Kidney (tissue), 14 donors: Measurements from ENCODE around the gene SMCHD1. TPM values are rescaled to one million over a fixed set of nuclear protein-coding genes. Genes with fewer than 3 reads are reported as not detected.
"Not testable (repeated sequence)": the region's sequence is repeated elsewhere in the genome, so short reads cannot be mapped to it uniquely, and the experiment has no call there.

Experiments used
- DNase-seq, 5 donors: peaks; one replicate each; pipeline ENCODE4 v3.0.0-alpha.2; 2013 to 2020
- FAIRE-seq: peaks from 2 replicates; lab custom pipeline; 2012; peaks lifted over from hg19 to GRCh38; lab: Jason Lieb, UNC
- H3K27ac ChIP-seq, 2 donors: one replicate each; pipeline ENCODE4 v1.7.0; 2013; ENCODE audit warnings: low read depth in 2 of 2, low read length in 2 of 2, inconsistent platforms in 1 of 2
- H3K27me3 ChIP-seq: one replicate; pipeline ENCODE4 v1.7.1; 2013; ENCODE audit warnings: low read length, inconsistent platforms; ENCODE audit not compliant: control insufficient read depth, insufficient read depth
- H3K36me3 ChIP-seq, 3 donors: one replicate each; pipeline versions ENCODE4 v1.7.0 to v1.7.1; 2013; ENCODE audit warnings: low read length in 3 of 3, control low read depth in 1 of 3, inconsistent platforms in 1 of 3; ENCODE audit not compliant: insufficient read depth in 3 of 3, control insufficient read depth in 2 of 3
- H3K4me1 ChIP-seq, 3 donors: one replicate each; pipeline versions ENCODE4 v1.7.0 to v1.7.1; 2013; ENCODE audit warnings: low read length in 3 of 3, inconsistent platforms in 1 of 3, low read depth in 1 of 3; ENCODE audit not compliant: control insufficient read depth in 2 of 3, insufficient read depth in 2 of 3
- H3K4me3 ChIP-seq, 3 donors: one replicate each; pipeline versions ENCODE4 v1.7.0 to v1.8.1; 2013; ENCODE audit warnings: low read length in 3 of 3, control low read depth in 1 of 3, inconsistent platforms in 1 of 3
- H3K9ac ChIP-seq, 3 donors: one replicate each; pipeline versions ENCODE4 v1.7.0 to v1.7.1; 2013; ENCODE audit warnings: low read length in 3 of 3, control low read depth in 1 of 3, inconsistent platforms in 1 of 3
- H3K9me3 ChIP-seq, 3 donors: one replicate each; pipeline versions ENCODE4 v1.7.0 to v1.7.1; 2013; ENCODE audit warnings: low read length in 3 of 3, control low read depth in 1 of 3, inconsistent platforms in 1 of 3; ENCODE audit not compliant: control insufficient read depth in 2 of 3, insufficient read depth in 1 of 3
- intact Hi-C: fragments of 100-400 bp; cut with DNase I; formaldehyde crosslinking; loops from one replicate; pipeline ENCODE4 v1.11.1; 2022
- polyA plus RNA-seq: library from polyadenylated mRNA; stranded (reverse); fragments of 350-450 nt; fragmentation: Illumina TruSeq; extraction: RNeasy Lipid Tissue Mini Kit (QIAGEN cat#74804); gene quantifications from one replicate; pipeline ENCODE4 v1.2.3, GENCODE V29; 2014; ENCODE audit warnings: low read depth, low replicate concordance; ENCODE audit not compliant: insufficient read depth
- total RNA-seq: library from RNA; stranded (reverse); fragmentation: NEBNext Ultra II Directional; extraction: Animal tissue kit (Norgen Biotek cat#: 25700); gene quantifications from one replicate; pipeline ENCODE4 v1.2.1, GENCODE V29; 2021
- TF ChIP-seq, protein P1 (sequence below): IDR thresholded peaks from 3 replicates; pipeline ENCODE4 v1.5.1; 2012; ENCODE audit warnings: mild to moderate bottlenecking, moderate library complexity, borderline replicate concordance; ENCODE audit not compliant: insufficient read depth; ENCODE audit errors: extremely low read depth
- donor health status: control.
- donor health status: control.
- donor health status: control.
- donor health status: control.
- donor health status: control.
- donor health status: DM: yes; HTN: yes; CAD: no.
- donor health status: Normal renal cell carcinoma (clear cell type).

SMCHD1 gene
- total and polyA plus RNA-seq, 2 donors from 2014 or later: 5.2 to 59.0 TPM

DNA sequence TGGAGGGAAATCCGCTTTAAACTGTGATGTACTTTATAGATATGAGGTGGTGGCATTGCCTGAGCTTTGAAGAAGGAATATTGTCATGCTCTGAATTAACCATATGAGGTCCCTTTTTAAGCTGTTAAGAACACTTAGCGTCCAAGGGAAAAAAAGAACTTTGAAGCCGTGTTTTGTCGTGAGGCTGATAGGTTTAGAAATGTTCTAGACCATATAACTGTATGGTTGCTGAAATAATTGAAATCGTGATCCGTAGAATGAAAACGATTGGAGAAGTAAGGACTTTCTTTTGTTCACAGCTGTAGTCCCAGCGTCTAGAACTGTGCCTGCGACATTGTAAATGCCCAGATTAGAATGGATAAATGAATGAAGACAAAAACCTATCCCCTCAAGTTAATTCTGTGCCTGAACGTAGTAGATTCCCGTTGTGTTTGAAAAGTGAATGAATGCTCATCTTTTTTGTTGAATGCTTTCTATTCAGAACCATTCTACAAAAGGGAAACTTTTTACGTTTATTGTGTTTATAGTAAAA, 1.5 kb downstream of the SMCHD1 start:
- Histone ChIP-seq H3K9ac (peak overlapping the region; percentile 31 to 88 (median 85)), H3K4me1 (peaks cover 0 to 10% (median 7%) of the 10 kb centered on the region in 3 donors), H3K27me3 (no peaks in the 10 kb centered on the region), H3K9me3 (no peaks in the 10 kb centered on the region), H3K4me3 (peak overlapping the region; percentile 56 to 85 (median 74)), H3K27ac (peak overlapping the region in 1 of 2 donors; percentile 96), H3K36me3 (no peaks in the 10 kb centered on the region)
- TF ChIP-seq, protein P1, sequence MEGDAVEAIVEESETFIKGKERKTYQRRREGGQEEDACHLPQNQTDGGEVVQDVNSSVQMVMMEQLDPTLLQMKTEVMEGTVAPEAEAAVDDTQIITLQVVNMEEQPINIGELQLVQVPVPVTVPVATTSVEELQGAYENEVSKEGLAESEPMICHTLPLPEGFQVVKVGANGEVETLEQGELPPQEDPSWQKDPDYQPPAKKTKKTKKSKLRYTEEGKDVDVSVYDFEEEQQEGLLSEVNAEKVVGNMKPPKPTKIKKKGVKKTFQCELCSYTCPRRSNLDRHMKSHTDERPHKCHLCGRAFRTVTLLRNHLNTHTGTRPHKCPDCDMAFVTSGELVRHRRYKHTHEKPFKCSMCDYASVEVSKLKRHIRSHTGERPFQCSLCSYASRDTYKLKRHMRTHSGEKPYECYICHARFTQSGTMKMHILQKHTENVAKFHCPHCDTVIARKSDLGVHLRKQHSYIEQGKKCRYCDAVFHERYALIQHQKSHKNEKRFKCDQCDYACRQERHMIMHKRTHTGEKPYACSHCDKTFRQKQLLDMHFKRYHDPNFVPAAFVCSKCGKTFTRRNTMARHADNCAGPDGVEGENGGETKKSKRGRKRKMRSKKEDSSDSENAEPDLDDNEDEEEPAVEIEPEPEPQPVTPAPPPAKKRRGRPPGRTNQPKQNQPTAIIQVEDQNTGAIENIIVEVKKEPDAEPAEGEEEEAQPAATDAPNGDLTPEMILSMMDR: no peak
- FAIRE-seq: no peak
- intact Hi-C loops: no loop called here
- peak in 2 of 5 donors; percentile 22 to 39 for DNase-seq

DNA sequence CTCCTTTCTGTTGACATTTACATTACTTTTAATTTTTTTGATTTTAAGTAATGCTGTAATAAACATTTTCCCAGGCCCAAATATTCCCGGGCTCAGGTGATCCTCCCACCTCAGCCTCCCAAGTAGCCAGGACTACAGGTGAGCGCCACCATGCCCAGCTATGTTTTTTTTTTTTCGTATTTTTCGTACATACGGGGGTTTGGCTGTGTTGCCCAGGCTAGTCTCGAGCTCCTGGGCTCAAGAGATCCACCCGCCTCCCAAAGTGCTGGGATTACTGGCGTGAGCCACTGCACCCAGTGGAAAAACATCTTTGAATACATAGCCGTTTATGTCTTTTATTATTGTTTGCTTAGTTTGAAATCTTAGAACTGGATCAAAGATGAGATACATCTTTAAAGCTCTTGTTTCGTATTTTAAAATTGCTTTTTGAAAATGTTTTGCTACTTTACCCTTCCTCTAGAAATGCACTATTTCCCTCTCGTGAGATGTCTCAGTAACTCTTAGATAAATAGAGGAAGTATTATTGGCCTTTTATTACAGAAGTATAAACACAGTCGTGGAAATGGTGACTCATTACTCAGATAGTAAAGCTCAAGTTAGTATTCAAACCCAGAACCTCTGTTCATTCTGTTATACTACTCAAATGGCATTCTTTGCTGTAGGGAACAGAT, 2.4 kb downstream of the SMCHD1 start:
- intact Hi-C loops: no loop called here
- TF ChIP-seq, protein P1: no peak
- Histone ChIP-seq H3K4me1 (peaks cover 0 to 10% (median 7%) of the 10 kb centered on the region in 3 donors), H3K27ac (peak overlapping the region in 1 of 2 donors; percentile 14), H3K27me3 (no peaks in the 10 kb centered on the region), H3K36me3 (no peaks in the 10 kb centered on the region), H3K9ac (no peak overlapping the region), H3K4me3 (peak overlapping the region in 2 of 3 donors; percentile 27 to 85), H3K9me3 (no peaks in the 10 kb centered on the region)
- DNase-seq (peak in 2 of 5 donors; percentile 4 to 8), FAIRE-seq (no peak)

DNA sequence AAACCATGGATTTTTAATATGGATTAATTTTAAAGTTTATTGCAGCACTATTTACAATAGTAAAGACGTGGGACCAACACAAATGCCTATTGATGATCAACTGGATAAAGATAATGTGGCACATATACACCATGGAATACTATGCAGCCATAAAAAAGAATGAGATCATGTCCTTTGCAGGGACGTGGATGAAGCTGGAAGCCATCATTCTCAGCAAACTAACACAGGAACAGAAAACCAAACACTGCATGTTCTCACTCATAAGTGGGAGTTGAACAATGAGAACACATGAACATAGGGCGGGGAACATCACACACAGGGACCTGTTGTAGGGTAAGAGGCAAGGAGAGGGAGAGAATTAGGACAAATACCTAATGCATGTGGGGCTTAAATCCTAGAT, 5.3 kb downstream of the SMCHD1 start:
- FAIRE-seq, intact Hi-C loops, H3K4me3 ChIP-seq, H3K27me3 ChIP-seq, H3K9ac ChIP-seq, H3K9me3 ChIP-seq, DNase-seq, H3K36me3 ChIP-seq, H3K27ac ChIP-seq: not testable (repeated sequence)
- H3K4me1 ChIP-seq: peaks cover 0 to 10% (median 7%) of the 10 kb centered on the region in 3 donors

DNA sequence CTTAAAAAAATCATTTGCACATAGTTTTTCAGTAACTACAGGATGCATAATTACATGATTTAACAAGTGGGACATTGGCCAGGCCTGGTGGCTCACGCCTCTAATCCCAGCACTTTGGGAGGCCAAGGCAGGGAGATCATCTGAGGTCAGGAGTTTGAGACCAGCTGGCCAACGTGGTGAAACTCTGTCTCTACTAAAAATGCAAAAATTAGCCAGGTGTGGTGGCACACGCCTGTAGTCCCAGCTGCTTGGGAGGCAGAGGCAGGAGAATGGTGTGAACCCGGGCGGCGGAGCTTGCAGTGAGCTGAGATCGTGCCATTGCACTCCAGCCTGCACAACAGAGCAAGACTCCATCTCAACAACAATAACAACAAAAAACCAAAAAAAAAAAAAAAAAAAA, 6.8 kb downstream of the SMCHD1 start:
- H3K36me3 ChIP-seq, DNase-seq, H3K27me3 ChIP-seq, intact Hi-C loops, H3K9ac ChIP-seq, H3K9me3 ChIP-seq, H3K4me3 ChIP-seq, H3K27ac ChIP-seq, FAIRE-seq: not testable (repeated sequence)
- H3K4me1 ChIP-seq: peaks cover 0 to 10% (median 3%) of the 10 kb centered on the region in 3 donors
